Medulla oblongata (tissue), 1 donor: ENCODE data around the gene KIF2C.
A peak's percentile ranks its signal among the peaks of the same experiment; 100 is the strongest.
"Not testable (repeated sequence)": the region's sequence is repeated elsewhere in the genome, so short reads cannot be mapped to it uniquely, and the experiment has no call there.

Experiments used
- DNase-seq: peaks from one replicate; pipeline ENCODE4 v3.0.0-alpha.2; 2015; ENCODE audit errors: extremely low spot score

Gene KIF2C

GRCh38 chr1:44812822-44813543 lies 73.3 kb downstream of the KIF2C start:
- peak; percentile 19 for DNase-seq

GRCh38 chr1:44815926-44816325 lies 76.3 kb downstream of the KIF2C start:
- not testable (repeated sequence) for DNase-seq

- DNase-seq, result no peak
Measured at GRCh38 chr1:44817307-44817706, 77.7 kb downstream of the KIF2C start.
